Right ventricle myocardium inferior (tissue), 1 donor: ENCODE data around the gene F12. TPM values are rescaled to one million over a fixed set of nuclear protein-coding genes. Genes with fewer than 3 reads are reported as not detected.

Experiments used
- ATAC-seq: fragments of 200-7000 bp; cut with Tn5 transposase; one replicate; pipeline ENCODE4 v1.9.1; 2020; ENCODE audit warnings: mild to moderate bottlenecking, moderate library complexity
- DNase-seq: peaks from one replicate; pipeline ENCODE4 v3.0.0; 2021; ENCODE audit errors: missing footprints
- intact Hi-C: fragments of 100-400 bp; cut with DNase I; formaldehyde crosslinking; loops from one replicate; pipeline ENCODE4 v1.11.0; 2022
- total RNA-seq: library from RNA; stranded (reverse); fragmentation: NEBNext Ultra II Directional; extraction: Animal tissue kit (Norgen Biotek cat#: 25700); gene quantifications from one replicate; pipeline ENCODE4 v1.2.1, GENCODE V29; 2021
- donor health status: DM: no; HTN: yes; CAD: no; lungs with severe emphysema.

F12 gene
- total RNA-seq, 1 donor from 2014 or later, result not detected

- intact Hi-C loops, result no loop called here
- DNase-seq (peak; percentile 77), ATAC-seq (peak; percentile 17)
Measured at GRCh38 chr5:177447611-177448243, 38.4 kb upstream of the F12 start.

- ATAC-seq (peak; percentile 3), DNase-seq (peak; percentile 78)
- intact Hi-C loops, result no loop called here
Measured at GRCh38 chr5:177447066-177447610, 37.8 kb upstream of the F12 start.

GRCh38 chr5:177446200-177447065, 37.1 kb upstream of the F12 start, which contains the start of gene PRR7:
Gene PRR7 (plus strand): TSS chr5:177446814. CDS start chr5:177455068, 8,254 bp downstream.
- DNase-seq, result peak; percentile 76
- intact Hi-C loops, result loop anchor here (1.0 kb wide), 1 partner anchor 19 kb away; no protein-coding TSS in a partner anchor
- peak; percentile 52 for ATAC-seq

- ATAC-seq (no peak), DNase-seq (no peak)
- intact Hi-C loops, result loop anchor here (1.0 kb wide), 1 partner anchor 19 kb away; no protein-coding TSS in a partner anchor
Measured at GRCh38 chr5:177445917-177446199, 36.5 kb upstream of the F12 start.

GRCh38 chr5:177445052-177445916, 35.9 kb upstream of the F12 start:
- intact Hi-C loops, result no loop called here
- no peak for DNase-seq
- ATAC-seq, result no peak

GRCh38 chr5:177444106-177445051, 35.0 kb upstream of the F12 start:
- ATAC-seq (no peak), DNase-seq (no peak)
- intact Hi-C loops, result no loop called here

- no peak for ATAC-seq
- intact Hi-C loops, result no loop called here
- peak; percentile 63 for DNase-seq
Measured at GRCh38 chr5:177443144-177443983, 34.0 kb upstream of the F12 start.

GRCh38 chr5:177442066-177442826, 32.9 kb upstream of the F12 start:
- intact Hi-C loops, result no loop called here
- DNase-seq (no peak), ATAC-seq (no peak)

GRCh38 chr5:177440990-177441780, 31.8 kb upstream of the F12 start:
- DNase-seq (no peak), ATAC-seq (no peak)
- intact Hi-C loops, result no loop called here

- ATAC-seq (no peak), DNase-seq (no peak)
- intact Hi-C loops, result no loop called here
Measured at GRCh38 chr5:177440211-177440989, 31.0 kb upstream of the F12 start.

- DNase-seq (no peak), ATAC-seq (no peak)
- intact Hi-C loops, result no loop called here
Measured at GRCh38 chr5:177439518-177440053, 30.2 kb upstream of the F12 start.

GRCh38 chr5:177438468-177438867, 29.1 kb upstream of the F12 start:
- ATAC-seq (no peak), DNase-seq (no peak)
- intact Hi-C loops, result no loop called here

- intact Hi-C loops, result no loop called here
- ATAC-seq (no peak), DNase-seq (no peak)
Measured at GRCh38 chr5:177437623-177438022, 28.3 kb upstream of the F12 start.

- ATAC-seq (no peak), DNase-seq (peak; percentile 56)
- intact Hi-C loops, result no loop called here
Measured at GRCh38 chr5:177435847-177436536, 26.6 kb upstream of the F12 start.
